ENCODE measurements around the gene PER1. TPM values are rescaled to one million over a fixed set of nuclear protein-coding genes. Genes with fewer than 3 reads are reported as not detected.

The PER1 gene
- total and polyA plus RNA-seq, 9 of the 15 experiments (the other 6 are each of a cell fraction or from before 2014, with no cell fraction given): 0.13 to 26.0 (median 3.4) TPM

- TF ChIP-seq REST (IDR thresholded peaks at IDR 0.05; ENCODE audit: borderline replicate concordance) (0 out of 2 replicates have a peak, but pooled peaks have one; percentile 5), REST (CRISPR knock-in tag; IDR thresholded peaks at IDR 0.05; ENCODE audit: low read depth) (no peak), POLR2B (IDR thresholded peaks at IDR 0.05; ENCODE audit: low read depth, partially characterized antibody) (no peak), U2AF1 (optimal IDR thresholded peaks at IDR 0.05; ENCODE audit: low read depth, low read length) (peak; percentile 78), ZNF398 (CRISPR knock-in tag; IDR thresholded peaks at IDR 0.05) (no peak), KDM1A (IDR thresholded peaks at IDR 0.05) (peak in 1 of 2 experiments; percentile 9; a peak in 1 of 4 replicates), ZNF76 (CRISPR knock-in tag; IDR thresholded peaks at IDR 0.05; ENCODE audit: borderline replicate concordance) (no peak), FOXM1 (IDR thresholded peaks at IDR 0.05; ENCODE audit: low read depth) (no peak), FOXM1 (CRISPR knock-in tag; IDR thresholded peaks at IDR 0.05; ENCODE audit: low read depth) (peak; percentile 28; the same call in 1 of the 2 replicates), ZNF175 (CRISPR knock-in tag; IDR thresholded peaks at IDR 0.05; ENCODE audit: low read depth) (0 out of 2 replicates have a peak, but pooled peaks have one; percentile 36), BRCA1 (IDR thresholded peaks at IDR 0.05) (no peak), BRCA1 (CRISPR knock-in tag; IDR thresholded peaks at IDR 0.05) (no peak), HMG20A (CRISPR knock-in tag; conservative IDR thresholded peaks at IDR 0.05) (no peak), RB1 (IDR thresholded peaks at IDR 0.05; ENCODE audit: low read depth) (peak; percentile 29), RBFOX2 (IDR thresholded peaks at IDR 0.05; ENCODE audit: low read depth, low read length) (no peak), CTCF (IDR thresholded peaks at IDR 0.05 in 2 of 3, conservative IDR thresholded peaks at IDR 0.05 in 1 of 3; ENCODE audit: insufficient read depth in 2 of 3, low read depth in 1 of 3, low read length in 3 of 3) (no peak)
Measured at GRCh38 chr17:8119581-8120519, 32.4 kb downstream of the PER1 start (continued).

All from K562 (cell line).